CD4-positive, alpha-beta T cell treated with Interleukin-10 for 1 hour (primary cell): ENCODE measurements around the gene TMBIM6.
"Not testable (repeated sequence)": the region's sequence is repeated elsewhere in the genome, so short reads cannot be mapped to it uniquely, and the experiment has no call there.

ENCODE experiments used
- DNase-seq: peaks from one replicate; pipeline ENCODE4 v3.0.0-alpha.2; 2020

The TMBIM6 gene

GRCh38 chr12:49777341-49777740 is 36.0 kb downstream of the TMBIM6 start:
- no peak for DNase-seq

- DNase-seq = peak; percentile 76
Observed at GRCh38 chr12:49777800-49778748, 36.7 kb downstream of the TMBIM6 start.

GRCh38 chr12:49779581-49779980 is 38.2 kb downstream of the TMBIM6 start:
- DNase-seq = no peak

- not testable (repeated sequence) for DNase-seq
Observed at GRCh38 chr12:49780914-49781313, 39.6 kb downstream of the TMBIM6 start.

- DNase-seq = no peak
Observed at GRCh38 chr12:49783917-49784676, 42.7 kb downstream of the TMBIM6 start.

- no peak for DNase-seq
Observed at GRCh38 chr12:49784756-49785409, 43.5 kb downstream of the TMBIM6 start.

- DNase-seq = no peak
Observed at GRCh38 chr12:49787672-49788071, 46.3 kb downstream of the TMBIM6 start.

GRCh38 chr12:49789992-49790391 is 48.6 kb downstream of the TMBIM6 start:
- no peak for DNase-seq

- no peak for DNase-seq
Observed at GRCh38 chr12:49790741-49791555, 49.6 kb downstream of the TMBIM6 start.

- no peak for DNase-seq
Observed at GRCh38 chr12:49791700-49792099, 50.3 kb downstream of the TMBIM6 start.

GRCh38 chr12:49792181-49792970 is 51.0 kb downstream of the TMBIM6 start:
- DNase-seq = no peak

GRCh38 chr12:49792976-49793580 is 51.7 kb downstream of the TMBIM6 start:
- DNase-seq = no peak

GRCh38 chr12:49793620-49794019 is 52.3 kb downstream of the TMBIM6 start:
- DNase-seq = no peak

- no peak for DNase-seq
Observed at GRCh38 chr12:49794021-49794420, 52.7 kb downstream of the TMBIM6 start.

- no peak for DNase-seq
Observed at GRCh38 chr12:49794811-49795653, 53.7 kb downstream of the TMBIM6 start.

GRCh38 chr12:49795654-49796105 is 54.3 kb downstream of the TMBIM6 start:
- no peak for DNase-seq

GRCh38 chr12:49796155-49796554 is 54.8 kb downstream of the TMBIM6 start:
- no peak for DNase-seq

- no peak for DNase-seq
Observed at GRCh38 chr12:49796606-49797448, 55.5 kb downstream of the TMBIM6 start.

GRCh38 chr12:49797449-49797776 is 56.1 kb downstream of the TMBIM6 start:
- no peak for DNase-seq
